HG03442 (cell line): ENCODE data around the gene CYB5B.

Experiments
- ATAC-seq: cut with Tn5 transposase; IDR thresholded peaks from one replicate; pipeline ENCODE4 v1.9.1; 2021; ENCODE audit warnings: mild to moderate bottlenecking, moderate library complexity; ENCODE audit not compliant: unreplicated experiment

CYB5B gene

DNA sequence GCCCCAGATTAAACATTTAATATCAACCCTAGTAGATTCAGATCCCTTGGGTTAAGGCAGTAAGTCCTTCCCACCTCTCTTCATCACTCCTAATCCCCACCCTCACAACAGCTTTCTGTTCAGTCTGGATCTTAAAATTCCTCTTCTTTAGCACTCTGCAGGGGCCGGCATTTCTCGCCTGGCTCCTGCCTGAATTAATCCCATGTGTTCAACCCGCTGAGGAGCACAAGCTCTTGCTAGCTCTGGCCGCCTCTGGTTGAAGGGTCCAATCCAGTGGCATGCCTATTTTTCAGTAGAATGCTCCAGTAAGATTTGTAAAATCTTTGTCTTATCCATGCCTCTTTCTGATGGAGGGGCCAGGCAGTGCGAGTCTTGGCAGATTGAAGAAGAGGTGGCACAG, 59.2 kb downstream of the CYB5B start:
- no peak for ATAC-seq

DNA sequence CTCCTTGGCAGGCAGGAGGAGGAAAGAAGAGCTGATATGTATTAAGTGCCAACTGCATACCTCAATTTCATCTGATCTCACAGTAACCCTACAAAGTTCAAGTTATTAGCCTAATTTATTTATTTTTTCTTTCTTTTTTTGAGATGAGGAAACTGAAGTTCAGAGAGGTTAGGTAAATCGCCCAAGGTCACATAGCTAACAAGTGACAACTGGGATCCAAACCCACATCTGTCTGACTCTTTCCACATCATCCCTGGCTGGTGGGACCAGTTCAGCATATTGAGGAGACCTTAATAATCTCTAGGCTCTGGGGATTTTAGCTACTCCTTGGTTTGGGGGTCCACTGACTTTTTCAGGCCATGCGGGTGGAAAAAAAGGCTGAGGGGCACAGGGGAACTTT, 60.9 kb downstream of the CYB5B start:
- ATAC-seq, result no peak

- ATAC-seq, result no peak
Measured at GRCh38 chr16:69485816-69486215, 61.4 kb downstream of the CYB5B start.

- no peak for ATAC-seq
Measured at GRCh38 chr16:69486272-69486671, 61.9 kb downstream of the CYB5B start.

GRCh38 chr16:69486724-69487123, 62.3 kb downstream of the CYB5B start:
- ATAC-seq, result no peak

DNA sequence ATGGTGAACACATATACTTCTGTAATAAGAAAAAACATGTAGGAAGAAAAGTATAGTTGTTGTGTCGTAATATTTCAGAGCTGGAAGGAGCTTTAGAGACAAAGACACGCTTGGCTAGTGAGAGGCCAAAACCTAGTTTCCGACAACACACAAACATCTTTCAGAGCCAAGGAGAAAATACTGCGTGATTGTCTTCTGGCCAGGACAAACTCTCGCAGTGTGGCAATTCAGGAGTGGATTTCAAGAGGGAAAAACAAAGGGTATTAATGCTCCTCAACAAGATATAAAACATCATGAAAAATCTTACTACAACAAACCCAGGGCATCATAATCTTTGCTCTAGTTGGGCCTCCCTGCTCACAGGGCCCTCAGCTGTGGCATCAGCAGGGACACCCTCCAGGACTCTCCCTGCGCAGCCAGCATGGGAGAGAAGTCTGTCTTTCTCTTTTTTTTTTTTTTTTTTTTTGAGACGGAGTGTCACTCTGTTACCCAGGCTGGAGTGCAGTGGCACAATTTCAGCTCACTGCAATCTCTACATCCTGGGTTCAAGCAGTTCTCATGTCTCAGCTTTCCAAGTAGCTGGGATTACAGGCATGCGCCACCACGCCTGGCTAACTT, 66.4 kb downstream of the CYB5B start:
- no peak for ATAC-seq

DNA sequence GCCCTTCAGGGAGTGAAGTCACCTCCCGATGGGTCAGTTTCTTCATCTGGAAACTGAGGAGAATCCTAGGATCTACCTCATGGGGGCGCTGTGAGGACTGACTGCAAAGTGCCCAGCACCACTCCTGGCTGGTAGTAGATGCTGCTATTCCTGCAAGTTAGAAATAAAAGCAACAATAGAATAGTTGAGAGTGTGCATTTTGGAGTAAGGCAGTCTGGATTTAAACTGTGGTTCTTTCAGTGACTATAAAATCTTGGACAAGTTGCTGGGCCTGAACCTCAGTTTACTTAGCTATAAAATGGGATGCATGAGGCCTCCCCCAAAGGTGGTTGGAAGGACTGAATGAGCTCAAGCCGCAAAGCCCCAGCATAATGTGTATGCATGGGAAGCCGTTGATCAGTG, 70.6 kb downstream of the CYB5B start:
- ATAC-seq, result no peak

DNA sequence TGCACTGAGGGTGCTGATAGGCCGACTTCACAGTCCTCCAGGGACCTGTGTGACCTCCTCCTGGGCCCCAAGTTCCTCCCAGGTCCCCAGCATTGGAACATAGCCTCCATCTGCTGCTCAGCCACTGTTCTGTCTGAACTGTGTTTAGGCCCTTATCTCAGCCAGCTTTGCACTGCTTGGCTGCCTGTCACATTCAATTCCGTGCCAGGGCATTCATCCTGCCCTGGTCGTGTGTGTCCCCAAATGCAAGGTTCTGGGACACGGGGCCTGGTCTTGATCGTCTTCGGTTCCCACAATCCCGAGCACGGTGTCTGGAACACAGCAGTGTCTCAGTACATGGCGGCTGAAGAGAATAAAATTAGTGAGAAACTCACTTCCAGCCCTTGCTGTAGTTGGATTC, 71.4 kb downstream of the CYB5B start:
- no peak for ATAC-seq

- ATAC-seq, result no peak
Measured at GRCh38 chr16:69496376-69496775, 72.0 kb downstream of the CYB5B start.

GRCh38 chr16:69496896-69497295, 72.5 kb downstream of the CYB5B start:
- no peak for ATAC-seq

- no peak for ATAC-seq
Measured at GRCh38 chr16:69497876-69498596, 73.6 kb downstream of the CYB5B start.

GRCh38 chr16:69498926-69499325, 74.5 kb downstream of the CYB5B start:
- ATAC-seq, result no peak

- no peak for ATAC-seq
Measured at GRCh38 chr16:69499541-69500230, 75.3 kb downstream of the CYB5B start.

- no peak for ATAC-seq
Measured at GRCh38 chr16:69500496-69500895, 76.1 kb downstream of the CYB5B start.

DNA sequence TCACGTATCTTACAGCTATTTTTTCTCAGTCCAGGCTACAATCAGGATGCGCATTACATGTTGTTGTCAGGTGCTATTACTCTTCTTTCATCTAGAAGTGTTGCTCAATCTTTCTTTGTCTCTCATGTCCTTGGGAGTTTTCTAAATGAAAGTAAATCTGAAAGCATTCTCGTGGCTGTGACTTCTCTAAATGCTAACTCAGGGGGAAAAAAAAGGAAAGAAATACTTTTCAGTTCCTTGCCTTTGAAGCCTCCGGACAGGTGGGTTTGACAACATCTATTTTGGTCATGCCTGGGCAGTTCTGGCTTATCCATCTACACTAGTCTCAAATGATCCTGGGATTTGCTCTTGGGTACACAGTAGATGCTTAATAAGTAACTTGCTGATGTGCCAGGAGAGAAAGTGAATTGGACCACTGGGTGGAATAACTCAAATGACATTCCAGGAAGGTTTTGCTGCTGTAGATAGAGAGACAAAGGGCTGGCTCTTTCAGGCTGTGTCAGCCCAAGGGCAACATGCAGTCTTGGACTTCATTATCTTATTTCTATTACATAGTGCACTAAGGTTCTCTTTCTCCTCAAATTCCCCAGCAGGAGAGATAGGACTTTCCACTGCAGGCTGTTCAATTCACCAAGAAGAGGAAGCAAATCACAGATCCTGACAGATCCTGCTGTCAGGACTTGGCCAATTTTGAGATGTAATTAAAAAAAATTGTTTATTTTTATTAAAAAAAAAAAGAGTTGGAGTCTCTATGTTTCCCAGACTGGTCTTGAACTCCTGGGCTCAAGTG, 77.7 kb downstream of the CYB5B start:
- ATAC-seq, result no peak

DNA sequence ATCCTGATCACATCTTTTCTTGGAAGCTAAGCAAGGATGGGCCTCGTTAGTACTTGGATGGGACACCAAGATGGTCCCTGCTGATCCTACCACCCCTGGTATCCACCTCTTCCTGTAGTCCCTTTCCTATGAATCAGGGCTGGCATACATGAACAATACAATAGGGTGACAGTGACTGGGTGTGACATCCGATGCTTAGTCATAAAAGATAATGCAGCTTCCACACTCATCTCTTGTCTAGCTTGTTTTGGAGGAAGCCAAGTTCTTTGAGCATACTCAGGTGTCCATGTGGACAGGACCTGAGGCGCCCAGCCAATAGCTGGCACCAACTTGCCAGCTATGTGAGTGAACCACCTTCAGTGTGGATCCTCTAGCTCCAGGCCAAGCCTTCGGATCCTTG, 78.8 kb downstream of the CYB5B start:
- ATAC-seq, result no peak

- no peak for ATAC-seq
Measured at GRCh38 chr16:69508033-69508755, 83.8 kb downstream of the CYB5B start.

- no peak for ATAC-seq
Measured at GRCh38 chr16:69509125-69509524, 84.7 kb downstream of the CYB5B start.

GRCh38 chr16:69511651-69512050, 87.2 kb downstream of the CYB5B start:
- no peak for ATAC-seq

DNA sequence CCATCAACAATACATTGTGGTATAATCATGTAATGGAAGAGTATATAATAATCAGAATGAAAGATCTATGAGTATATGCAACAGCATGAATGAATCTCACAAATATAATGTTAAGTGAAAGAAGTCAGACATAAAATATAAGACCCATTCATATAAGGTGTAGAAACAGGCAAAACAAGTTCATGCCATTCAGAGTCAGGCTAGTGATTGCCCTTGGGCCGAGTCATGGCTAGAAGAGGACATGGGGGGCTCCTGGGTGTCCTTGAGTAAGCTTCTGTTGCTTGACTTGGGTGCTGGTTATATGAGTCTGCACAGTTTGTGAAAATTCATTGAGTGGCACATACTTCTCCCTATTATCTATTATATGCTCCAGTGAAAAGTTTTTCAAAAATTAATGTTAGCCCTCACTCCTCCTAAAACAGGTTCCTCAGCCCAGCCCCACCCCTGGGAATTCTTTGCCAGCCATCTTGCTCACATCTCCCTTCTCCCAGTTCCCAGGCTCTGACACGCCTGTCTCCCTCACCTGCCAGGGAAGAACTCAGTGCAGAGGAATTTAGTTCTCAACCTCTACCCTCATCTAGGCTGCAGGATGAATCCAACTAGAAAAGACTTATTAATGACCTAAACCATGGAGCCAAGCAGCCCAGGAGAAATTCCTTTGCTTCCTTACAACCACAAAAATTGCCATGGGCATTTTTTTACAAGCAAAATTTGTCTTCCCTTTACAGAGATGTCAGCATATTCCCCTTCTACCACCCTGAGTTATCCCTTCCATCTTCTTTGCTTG, 89.0 kb downstream of the CYB5B start:
- no peak for ATAC-seq
